ENCODE data around the gene KIAA0825.
"Not testable (repeated sequence)": the region's sequence is repeated elsewhere in the genome, so short reads cannot be mapped to it uniquely, and the experiment has no call there.

KIAA0825 gene

DNA sequence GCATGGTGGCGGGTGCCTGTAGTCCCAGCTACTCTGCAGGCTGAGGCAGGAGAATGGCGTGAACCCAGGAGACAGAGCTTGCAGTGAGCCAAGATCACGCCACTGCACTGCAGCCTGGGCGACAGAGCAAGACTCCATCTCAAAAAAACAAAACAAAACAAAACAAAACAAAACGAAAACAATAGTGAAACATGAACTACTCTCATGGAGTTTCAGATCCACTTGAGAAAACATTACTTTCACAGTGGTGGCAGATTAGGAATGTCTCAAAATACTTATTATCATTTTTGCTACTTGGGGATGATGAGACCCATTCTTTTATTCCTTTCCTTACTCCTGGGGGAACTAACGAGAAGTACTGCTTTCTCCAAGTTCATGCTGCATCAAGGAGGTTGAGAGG, 448.2 kb downstream of the KIAA0825 start:
- not testable (repeated sequence) for DNase-seq

DNA sequence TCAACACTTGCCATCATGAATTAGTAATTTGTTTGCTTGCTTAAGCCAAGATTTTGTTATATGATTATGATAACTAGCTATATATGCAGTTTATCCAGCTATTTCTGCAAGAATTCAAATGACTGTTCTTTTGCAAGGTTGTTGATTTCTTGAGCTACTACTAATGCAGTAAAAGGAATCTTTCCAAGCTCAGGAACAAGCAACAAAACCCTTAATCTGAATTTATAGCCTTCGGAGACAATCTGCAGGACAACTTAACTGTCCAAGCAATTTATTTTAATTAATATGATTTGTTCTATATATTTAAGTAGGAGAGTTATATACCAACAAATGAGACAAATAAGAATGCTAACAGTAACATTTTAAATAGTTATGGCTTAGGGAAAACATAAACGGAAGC, 450.3 kb downstream of the KIAA0825 start:
- DNase-seq = no peak

DNA sequence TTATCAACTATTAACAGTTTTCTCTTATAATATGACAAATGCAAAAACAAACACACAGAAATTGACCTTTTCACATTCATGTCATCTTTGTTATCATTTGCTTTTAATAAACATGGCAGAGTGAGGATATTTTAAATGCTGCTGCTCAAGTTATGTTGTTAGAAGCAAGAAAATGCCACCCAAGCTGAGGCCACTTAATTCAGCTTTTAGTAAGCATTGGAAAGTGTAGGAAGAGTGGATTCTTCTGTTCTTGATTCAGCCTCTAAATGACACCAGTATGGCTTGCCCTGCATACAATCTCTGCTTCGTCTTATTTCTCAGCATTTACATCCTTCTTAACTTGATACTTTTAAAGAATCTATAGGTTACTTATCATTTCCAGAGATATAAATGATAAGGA, 456.6 kb downstream of the KIAA0825 start:
- DNase-seq = no peak

DNA sequence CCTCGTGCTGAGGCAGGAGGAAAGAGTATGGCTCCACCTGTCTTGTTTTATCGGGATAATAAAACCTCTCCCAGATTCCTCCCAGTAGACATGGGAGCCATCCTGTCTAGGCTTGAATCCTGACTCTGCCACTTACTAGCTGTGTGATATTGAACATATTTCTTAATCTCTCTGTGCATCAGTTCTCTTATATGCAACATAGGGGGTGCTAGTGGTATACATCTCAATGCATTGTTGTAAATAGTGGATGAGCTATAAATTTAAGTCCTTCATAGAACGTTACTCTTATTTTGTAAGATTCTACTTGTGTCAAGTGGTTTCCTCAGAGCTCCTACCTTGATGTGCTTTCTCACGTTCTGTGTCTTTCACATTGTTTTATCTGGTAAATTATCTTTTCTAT, 459.3 kb downstream of the KIAA0825 start:
- no peak for DNase-seq

DNA sequence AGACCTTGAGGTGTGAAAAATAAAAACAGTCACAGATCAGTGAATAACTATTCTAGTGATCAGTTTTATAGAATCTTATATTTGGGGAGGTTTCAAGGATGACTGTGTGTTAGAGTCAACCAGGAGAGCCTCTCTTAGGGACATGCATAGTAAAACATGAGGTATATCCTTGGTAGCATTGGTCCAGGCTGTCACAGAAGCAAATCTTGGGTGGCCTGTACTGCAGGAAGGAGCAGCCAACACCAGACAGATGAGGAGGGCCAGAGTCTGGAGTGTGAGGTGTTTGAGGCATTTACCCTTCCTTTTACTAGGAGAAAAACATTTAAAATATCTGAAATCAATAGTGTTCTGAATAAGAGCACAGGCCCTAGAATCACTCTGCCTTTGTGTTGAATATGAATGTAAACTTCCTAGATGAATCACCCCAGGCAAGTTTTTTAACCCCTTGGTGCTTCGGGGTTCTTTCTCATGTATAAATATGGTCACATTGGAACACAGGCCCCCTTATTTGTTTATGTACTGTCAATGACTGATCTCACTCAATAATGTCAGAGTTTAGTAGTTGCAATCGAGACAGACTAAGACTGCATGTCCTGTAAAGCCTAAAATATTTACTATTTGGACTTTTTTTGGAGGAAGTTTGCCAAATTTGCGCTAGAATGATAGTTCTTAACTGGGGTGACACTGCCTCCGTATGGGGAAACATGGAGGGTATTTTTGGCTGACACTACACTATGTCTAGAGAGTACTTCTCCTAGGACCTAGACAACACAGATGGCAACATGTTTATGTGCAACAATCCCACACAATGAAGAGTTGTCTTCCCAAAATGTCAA, 460.5 kb downstream of the KIAA0825 start:
- no peak for DNase-seq

DNA sequence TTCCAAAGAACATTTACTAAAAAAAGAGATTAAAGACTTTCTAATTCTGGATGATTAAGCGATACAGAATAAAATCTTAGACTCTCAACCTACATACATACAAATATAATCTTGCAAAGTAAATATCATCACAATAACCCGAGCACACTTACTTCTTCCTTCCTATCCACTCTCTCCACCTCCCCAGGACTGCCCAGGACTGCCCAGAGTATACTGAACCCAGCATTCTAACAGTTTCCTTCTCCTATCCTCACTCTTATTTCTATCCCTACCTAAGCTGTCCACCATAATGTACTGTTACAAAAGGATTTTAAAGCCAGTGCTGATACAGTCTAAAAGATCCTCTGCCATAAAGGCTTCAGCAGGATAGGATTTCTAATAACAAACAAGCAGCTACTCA, 463.7 kb downstream of the KIAA0825 start:
- DNase-seq = no peak

DNA sequence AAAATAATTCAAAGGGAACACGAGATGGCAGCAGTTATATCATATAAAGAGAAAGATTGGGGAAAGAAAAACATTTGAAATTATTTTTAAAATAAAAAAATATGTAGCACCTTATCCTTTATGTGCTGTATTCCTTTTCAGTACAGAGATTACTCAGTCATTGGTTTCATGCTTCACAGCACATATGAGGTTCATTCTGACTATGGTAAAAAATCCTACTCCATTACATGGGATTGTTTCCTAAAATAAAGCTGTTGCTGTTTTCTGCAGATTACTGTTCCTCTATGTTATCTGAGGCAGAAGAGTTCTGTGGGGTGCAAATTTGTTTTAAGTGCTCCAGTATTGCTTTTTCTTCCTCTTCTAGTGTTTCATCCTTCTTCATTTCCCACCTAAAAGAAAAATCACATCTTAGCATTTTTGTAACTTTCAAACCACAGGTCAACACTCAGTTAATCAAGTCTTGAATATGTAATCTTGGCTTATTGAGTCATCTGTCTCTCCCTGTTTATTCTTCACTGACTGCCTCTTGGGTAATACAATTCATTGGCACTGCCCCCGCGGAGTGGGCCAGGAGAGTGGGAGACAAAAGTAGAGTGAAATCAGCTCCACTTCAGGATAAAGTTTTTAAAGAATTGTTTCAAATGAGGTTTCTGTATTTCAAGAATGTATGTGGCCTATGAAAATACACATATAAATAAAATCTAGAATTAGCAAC, 464.5 kb downstream of the KIAA0825 start:
- no peak for DNase-seq

DNA sequence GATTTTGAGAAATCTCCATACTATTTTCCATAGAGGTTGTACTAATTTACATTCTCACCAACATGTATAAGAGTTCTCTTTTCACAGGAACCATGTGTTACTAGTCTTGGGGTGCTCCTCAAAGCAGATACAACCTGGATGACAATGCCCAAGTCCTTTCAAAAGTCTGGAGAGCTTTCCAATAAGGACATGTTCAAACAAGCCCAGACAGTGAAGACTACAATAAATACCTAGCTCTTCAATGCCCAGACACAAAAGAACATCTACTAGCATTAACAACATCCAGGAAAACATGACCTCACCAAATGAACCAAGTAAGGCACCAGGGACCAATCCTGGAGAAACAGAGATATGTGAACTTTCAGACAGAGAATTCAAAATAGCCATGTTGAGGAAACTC, 474.8 kb downstream of the KIAA0825 start:
- not testable (repeated sequence) for DNase-seq

DNA sequence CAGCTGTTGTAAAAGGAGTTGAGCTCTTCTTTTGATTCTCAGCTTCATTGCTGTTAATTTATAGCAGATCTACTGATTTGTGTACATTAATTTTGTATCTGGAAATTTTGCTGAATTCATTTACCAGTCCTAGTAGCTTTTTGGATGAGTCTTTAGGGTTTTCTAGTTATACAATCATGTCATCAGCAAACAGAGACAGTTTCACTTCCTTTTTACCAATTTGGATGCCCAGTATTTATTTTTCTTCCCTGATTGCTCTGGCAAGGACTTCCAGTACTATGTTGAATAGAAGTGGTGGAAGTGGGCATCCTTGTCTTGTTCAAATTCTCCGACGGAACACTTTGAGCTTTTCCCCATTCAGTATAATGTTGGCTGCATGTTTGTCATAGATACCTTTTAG, 478.1 kb downstream of the KIAA0825 start:
- no peak for DNase-seq

DNA sequence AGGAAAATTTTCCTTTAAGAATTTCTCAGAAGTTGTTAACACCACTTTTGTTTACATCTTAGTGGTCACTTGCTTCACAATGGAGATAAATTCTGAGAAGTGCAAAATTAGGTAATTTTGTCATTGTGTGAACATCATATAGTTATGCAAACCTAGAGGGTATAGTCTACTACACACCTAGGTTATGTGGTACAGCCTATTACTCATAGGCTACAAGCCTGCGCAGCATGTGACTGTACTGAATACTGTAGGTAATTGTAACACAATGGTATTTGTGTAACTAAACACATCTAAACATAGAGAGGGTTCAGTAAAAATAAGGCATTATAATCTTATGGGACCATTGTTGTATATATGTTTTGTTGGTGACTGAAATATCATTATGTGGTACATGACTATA, 488.3 kb downstream of the KIAA0825 start:
- no peak for DNase-seq

DNA sequence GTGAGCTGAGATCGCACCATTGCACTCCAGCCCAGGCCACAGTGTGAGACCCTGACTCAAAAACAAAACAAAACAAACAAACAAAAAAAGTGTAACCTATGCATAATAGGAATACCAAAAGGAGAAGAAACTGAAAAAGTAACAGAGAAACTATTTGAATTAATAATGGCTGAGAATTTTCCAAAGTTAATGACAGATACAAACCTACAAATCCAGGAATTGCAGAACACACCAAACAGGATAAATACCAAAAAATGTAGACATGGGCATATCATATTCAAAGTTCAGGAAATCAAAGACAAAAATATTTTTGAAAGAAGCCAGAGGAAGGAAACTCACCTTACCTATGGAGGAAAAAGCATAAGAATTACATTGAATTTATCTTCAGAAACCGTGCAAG, 493.3 kb downstream of the KIAA0825 start:
- DNase-seq = no peak

DNA sequence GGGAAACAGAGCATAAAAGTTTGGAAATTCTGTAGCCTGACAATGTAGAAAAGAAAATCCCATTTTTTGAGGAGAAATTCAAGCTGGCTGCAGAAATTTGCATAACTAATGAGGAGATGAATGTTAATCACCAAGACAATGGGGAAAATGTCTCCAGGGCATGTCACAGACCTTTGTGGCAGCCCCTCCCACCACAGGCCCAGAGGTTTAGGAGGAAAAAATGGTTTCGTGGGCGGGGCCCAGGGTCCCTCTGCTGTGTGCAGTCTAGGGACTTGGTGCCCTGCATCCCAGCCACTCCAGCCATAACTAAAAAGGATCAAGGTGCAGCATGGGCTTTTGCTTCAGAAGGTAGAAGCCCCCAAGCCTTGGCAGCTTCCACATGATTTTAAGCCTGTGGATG, 502.1 kb downstream of the KIAA0825 start:
- DNase-seq = not testable (repeated sequence)

DNA sequence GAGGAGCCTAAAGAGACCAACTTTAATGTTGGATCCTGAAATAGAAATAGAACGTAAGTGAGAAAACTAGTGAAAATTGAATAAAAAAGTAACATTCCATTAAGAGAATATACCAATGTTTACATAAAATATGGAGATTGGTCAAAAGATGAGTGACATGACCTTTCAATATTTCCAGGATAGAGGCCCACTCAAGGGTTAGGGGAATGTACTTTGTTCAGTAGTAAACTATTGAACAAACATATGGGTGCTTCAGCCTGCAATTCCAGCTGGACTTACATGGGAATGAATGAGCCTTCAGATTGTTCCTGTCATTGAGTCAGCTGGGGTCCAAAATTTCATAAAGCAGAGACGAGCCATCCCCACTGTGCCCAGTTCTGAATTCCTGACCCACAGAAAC, 505.3 kb downstream of the KIAA0825 start:
- no peak for DNase-seq

DNA sequence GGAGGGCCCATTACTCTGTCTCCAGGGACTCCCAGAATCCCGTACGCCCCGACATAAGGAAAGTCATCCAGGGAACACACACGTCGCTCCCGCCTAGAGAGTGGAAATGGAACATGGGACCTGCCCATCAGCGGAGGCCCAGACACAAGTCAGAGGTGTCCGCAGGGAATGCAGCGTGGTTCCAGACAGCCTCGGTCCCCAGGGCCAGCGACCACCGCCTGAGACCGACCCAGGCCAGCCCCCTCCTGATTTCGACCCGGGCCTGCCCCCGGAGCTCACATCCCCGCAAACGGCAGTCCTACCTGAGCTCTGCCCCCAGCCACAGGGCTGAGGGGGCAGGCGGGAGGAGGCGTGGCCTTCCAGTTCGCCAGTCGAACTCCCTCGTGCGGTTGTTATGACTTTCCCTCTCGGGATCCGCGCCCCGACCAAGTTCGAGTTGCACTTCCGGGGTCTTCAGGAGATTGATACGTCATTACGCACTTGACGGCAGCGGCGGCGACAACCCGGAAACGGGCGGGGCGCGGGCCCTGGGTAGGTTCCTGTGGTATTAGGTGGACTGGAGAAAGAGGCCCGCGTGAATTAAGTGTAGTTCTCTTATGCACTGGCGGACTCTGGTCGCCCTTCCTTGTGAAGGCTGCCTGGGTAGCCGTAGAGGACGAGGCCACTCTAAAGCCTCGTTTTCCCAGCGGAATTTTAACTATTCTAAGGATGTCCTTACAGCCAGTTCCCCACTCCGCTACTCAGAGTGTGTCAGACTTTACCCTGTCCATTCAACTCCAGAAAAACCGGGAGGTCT, 507.0 kb downstream of the KIAA0825 start:
- peak; percentile 82 to 91 (median 88) for DNase-seq

DNA sequence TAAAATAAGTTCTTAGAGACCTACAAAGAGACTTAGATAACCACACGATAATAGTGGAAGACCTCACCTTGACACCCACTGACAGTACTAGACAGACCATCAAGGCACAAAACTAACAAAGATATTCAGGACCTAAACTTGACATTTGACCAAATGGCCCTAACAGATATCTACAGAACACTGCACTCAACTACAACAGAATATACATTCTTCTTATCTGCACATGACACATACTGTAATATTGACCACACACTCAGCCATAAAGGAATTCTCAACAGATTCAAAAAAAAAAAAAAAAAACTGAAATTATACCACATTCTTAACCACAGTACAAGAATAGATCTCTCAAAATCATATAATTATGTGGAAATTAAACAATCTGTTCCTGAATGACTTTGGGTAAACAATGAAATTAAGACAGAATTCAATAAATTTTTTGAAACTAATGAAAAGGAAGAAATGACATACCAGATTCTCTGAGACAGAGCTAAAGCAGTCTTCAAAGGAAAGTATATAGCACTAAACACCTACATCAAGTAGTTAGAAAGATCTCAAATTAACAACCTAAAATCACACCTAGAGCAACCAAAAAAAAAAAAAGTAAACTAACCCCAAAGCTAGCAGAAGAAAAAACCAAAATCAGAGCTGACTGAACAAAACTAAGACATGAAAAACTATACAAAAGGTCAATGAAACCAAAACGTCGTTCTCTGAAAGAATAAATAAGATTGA, 514.7 kb downstream of the KIAA0825 start:
- peak in 1 of 6 experiments; percentile 3 for DNase-seq
